Lower leg skin (tissue), 3 donors: ENCODE data around the gene SERPINB4.

Experiments used
- CTCF ChIP-seq, 3 donors: fragments of 450-650 bp; IDR thresholded peaks; one replicate each; pipeline ENCODE4 v1.5.1; 2016; ENCODE audit warnings: antibody characterized with exemption in 3 of 3, mild to moderate bottlenecking in 3 of 3, moderate library complexity in 2 of 3
- POLR2A ChIP-seq, 2 donors: fragments of 450-650 bp; IDR thresholded peaks; one replicate each; pipeline ENCODE4 v1.6.1; 2016 to 2017; ENCODE audit warnings: antibody characterized with exemption in 2 of 2, mild to moderate bottlenecking in 1 of 2, moderate library complexity in 1 of 2

DNA sequence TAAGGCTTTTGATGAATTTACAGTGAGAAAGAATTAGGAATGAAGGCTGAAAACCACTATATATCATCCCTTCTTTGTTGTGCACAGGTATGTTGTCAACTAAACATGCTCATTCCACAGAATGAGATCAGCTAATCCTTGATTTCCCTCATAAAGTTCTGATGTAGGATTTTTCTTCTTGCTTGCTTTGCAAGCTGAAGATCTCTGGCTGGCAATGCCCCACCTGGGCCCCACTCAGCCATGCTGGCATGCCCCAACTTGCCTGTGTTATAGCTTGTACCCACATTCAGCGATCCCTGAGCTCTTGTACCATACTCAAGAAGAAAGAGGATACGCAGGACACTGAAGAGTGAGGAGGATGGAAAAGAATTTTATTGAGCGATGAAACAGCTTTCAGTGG, 40.7 kb upstream of the SERPINB4 start:
- TF ChIP-seq POLR2A (IDR thresholded peaks at IDR 0.05) (no peak), CTCF (IDR thresholded peaks at IDR 0.05) (no peak)
